SW480 (cell line): Measurements from ENCODE around the gene ACTR6.
A peak's percentile ranks its signal among the peaks of the same experiment; 100 is the strongest.
"Not testable (repeated sequence)": the region's sequence is repeated elsewhere in the genome, so short reads cannot be mapped to it uniquely, and the experiment has no call there.

Experiments used
- DNase-seq: peaks from one replicate; pipeline ENCODE4 v3.0.0-alpha.2; 2016; ENCODE audit warnings: low spot score

Gene ACTR6

GRCh38 chr12:100200463-100201181, at the start of gene ACTR6:
ACTR6 (plus strand) TSS chr12:100200815; CDS start chr12:100200852, 37 bp downstream.
- peak; percentile 94 for DNase-seq

GRCh38 chr12:100151769-100152168, 48.8 kb upstream of the ACTR6 start:
- DNase-seq, result no peak

DNA sequence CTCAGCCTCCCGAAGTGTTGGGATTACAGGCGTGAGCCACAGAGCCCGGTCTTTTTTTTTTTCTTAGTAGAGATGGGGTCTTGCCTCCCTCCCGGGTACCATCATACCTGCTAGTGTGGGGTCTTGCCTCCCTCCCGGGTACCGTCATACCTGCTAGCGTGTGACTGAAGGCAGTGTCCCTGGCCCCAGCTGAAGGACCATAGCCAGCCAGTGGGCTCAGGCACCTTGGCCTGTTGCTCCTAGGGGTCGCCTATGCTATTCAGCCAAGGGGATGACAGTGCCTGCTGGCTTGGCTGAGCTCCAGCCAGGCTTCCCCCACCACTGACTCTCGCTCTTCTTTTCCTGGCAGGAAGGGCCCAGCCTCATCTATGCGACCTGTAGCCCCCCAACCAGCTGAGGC, 47.5 kb upstream of the ACTR6 start:
- no peak for DNase-seq

GRCh38 chr12:100154474-100155247, 46.0 kb upstream of the ACTR6 start:
- DNase-seq, result peak; percentile 62

- DNase-seq, result no peak
Measured at GRCh38 chr12:100156731-100157426, 43.7 kb upstream of the ACTR6 start.

- no peak for DNase-seq
Measured at GRCh38 chr12:100157427-100157821, 43.2 kb upstream of the ACTR6 start.

DNA sequence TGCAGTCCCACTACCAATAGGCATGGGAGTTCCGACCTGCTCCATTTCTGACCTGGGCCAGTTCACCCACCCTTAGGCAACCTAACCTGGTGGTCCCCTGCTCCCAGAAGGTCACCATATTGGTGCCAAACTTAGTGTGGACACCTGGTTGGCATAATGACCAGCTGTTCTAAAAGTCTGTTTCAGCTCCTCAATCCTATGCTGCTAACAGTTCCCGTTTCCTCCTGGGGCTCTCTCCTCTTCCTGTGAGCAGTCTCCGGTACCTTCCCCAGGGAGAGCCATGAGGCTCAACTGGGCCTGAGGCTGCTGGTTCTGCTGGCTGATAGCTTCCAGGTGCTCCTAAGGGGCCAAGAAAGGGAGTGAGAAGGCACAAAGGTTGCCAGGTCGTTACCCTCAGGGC, 42.1 kb upstream of the ACTR6 start:
- no peak for DNase-seq

GRCh38 chr12:100159391-100160104, 41.1 kb upstream of the ACTR6 start:
- DNase-seq, result no peak

GRCh38 chr12:100163416-100164152, 37.0 kb upstream of the ACTR6 start:
- DNase-seq, result peak; percentile 87

- DNase-seq, result no peak
Measured at GRCh38 chr12:100164153-100164704, 36.4 kb upstream of the ACTR6 start.

- DNase-seq, result no peak
Measured at GRCh38 chr12:100165356-100165755, 35.3 kb upstream of the ACTR6 start.

- no peak for DNase-seq
Measured at GRCh38 chr12:100166232-100166631, 34.4 kb upstream of the ACTR6 start.

DNA sequence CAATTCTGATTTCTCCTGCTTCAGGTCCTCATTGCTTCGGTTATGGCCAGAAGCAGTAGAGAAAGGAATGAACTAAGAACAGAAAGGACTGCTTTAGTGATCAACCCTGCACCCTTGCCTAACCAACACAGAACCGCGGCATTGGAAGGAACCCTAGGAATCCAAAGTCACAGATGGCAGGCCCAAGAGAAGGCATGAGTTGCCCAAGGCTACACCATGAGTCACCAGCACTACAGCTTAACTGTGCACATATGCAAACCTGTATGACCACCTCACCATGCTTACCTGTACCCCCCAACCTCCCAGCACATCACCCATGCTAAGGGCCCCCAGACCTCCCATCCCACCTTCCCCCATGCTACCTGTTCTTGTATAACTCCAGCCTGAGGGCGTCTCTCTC, 32.1 kb upstream of the ACTR6 start:
- no peak for DNase-seq

GRCh38 chr12:100169345-100169744, 31.3 kb upstream of the ACTR6 start:
- DNase-seq, result no peak

GRCh38 chr12:100170313-100170858, 30.2 kb upstream of the ACTR6 start:
- no peak for DNase-seq

DNA sequence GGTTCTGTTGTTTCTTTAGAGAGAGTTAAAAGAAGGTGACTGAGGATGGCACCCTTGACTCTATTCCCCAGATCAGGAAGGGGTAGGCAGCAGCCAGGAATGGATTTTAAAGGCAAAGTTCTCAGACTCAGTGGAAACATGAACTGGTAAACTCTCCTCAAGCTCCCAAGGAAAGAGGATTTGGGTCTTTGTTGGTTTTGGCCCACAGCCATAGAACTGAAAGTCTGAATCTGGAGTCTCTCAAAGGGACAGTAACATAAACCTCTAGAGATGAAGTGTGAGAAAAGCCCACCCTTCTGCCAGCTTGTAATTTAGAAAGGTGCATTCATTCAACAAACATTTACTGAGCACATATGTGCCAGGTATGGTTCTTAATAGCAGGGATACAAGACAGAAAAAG, 29.4 kb upstream of the ACTR6 start:
- DNase-seq, result no peak

DNA sequence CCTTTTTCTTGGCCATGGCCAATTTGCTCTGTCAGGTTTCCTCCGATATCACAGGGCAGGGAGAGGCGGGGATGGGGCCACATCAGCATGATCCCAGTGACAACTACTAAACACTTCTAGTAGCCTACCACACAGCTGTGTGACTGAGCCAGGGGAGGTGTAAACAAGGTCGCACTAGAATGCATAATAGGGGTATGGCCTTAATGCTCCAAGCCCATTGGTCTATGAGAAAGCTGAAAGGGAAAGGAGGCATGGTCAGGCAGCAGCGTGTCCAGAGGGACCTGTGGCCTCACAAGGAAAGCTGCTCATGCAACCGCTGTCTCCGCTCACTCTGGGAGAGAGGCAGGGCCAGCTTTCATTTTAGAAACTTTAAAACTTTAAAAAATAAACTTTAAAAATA, 27.5 kb upstream of the ACTR6 start:
- DNase-seq, result no peak

DNA sequence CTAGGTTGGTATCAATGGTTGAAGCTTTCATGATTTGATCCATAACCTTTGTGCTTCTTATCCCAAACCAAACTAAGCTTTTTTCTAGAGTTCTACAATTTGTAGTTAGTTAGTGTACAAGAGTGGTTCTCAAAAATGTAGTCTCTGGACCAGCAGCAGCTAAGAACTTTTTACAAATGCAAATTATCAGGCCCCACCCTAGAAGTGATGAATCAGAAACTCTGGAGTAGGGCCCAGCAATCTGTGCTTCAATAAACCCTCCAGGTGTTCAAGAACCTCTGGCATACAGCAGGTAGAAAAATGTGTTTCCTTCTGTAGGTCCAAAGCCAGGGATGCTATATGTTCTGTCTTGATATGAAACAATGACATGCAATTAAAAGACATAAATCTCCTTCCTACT, 26.1 kb upstream of the ACTR6 start:
- DNase-seq, result no peak

GRCh38 chr12:100176493-100176892, 24.1 kb upstream of the ACTR6 start:
- DNase-seq, result not testable (repeated sequence)

GRCh38 chr12:100179252-100179651, 21.4 kb upstream of the ACTR6 start:
- no peak for DNase-seq
